ENCODE results near the gene MED15. TPM values are rescaled to one million over a fixed set of nuclear protein-coding genes. Genes with fewer than 3 reads are reported as not detected.
A peak's percentile ranks its signal among the peaks of the same experiment; 100 is the strongest.

The MED15 gene
- total RNA-seq, 2 experiments from 2014 or later, result 93.3 to 97.4 TPM

GRCh38 chr22:20561882-20562281 is 54.5 kb downstream of the MED15 start:
- H3K27ac Mint-ChIP-seq, result no peak overlapping the region
- intact Hi-C loops (cut with micrococcal nuclease), result loop anchor here (2.0 kb wide), 1 partner anchor 53 kb away; no protein-coding TSS in a partner anchor
- peaks cover 62% of the 10 kb centered on the region for H3K4me1 Mint-ChIP-seq (ENCODE audit: low read depth)
- H3K4me3 Mint-ChIP-seq, result no peak overlapping the region
- CTCF ChIA-PET, result interaction anchor here (0.8 to 16.7 kb wide), 3 partner anchors 7 to 53 kb away, joined by 3 to 292 read pairs (median 35); partner anchors contain the start of gene MED15
- no peak for DNase-seq
- H3K27me3 Mint-ChIP-seq, result no peaks in the 10 kb centered on the region
- POLR2A ChIA-PET, result interaction anchor here (1.3 to 6.4 kb wide), 2 partner anchors 11 to 18 kb away, joined by 3 to 47 read pairs; no protein-coding TSS in a partner anchor
- peaks cover 11% of the 10 kb centered on the region for H3K9me3 Mint-ChIP-seq
- peaks cover 63% of the 10 kb centered on the region for H3K36me3 Mint-ChIP-seq

- POLR2A ChIA-PET, result interaction anchor here (0.7 to 6.4 kb wide), 4 partner anchors 12 to 54 kb away, joined by 3 to 47 read pairs (median 6); no protein-coding TSS in a partner anchor
- intact Hi-C loops (cut with micrococcal nuclease), result loop anchor here (1.0 to 2.0 kb wide), 2 partner anchors 12 to 54 kb away; no protein-coding TSS in a partner anchor
- peaks cover 62% of the 10 kb centered on the region for H3K4me1 Mint-ChIP-seq (ENCODE audit: low read depth)
- CTCF ChIA-PET, result interaction anchor here (0.7 to 11.7 kb wide), 15 partner anchors 8 to 324 kb away, joined by 3 to 292 read pairs (median 4); partner anchors contain the start of gene MED15
- H3K36me3 Mint-ChIP-seq, result peaks cover 62% of the 10 kb centered on the region
- H3K27ac Mint-ChIP-seq, result peak overlapping the region; percentile 78
- H3K9me3 Mint-ChIP-seq, result peaks cover 11% of the 10 kb centered on the region
- no peak for DNase-seq
- no peaks in the 10 kb centered on the region for H3K27me3 Mint-ChIP-seq
- H3K4me3 Mint-ChIP-seq, result no peak overlapping the region
These were observed 55.4 kb downstream of the MED15 start for GRCh38 chr22:20562607-20563465.

GRCh38 chr22:20563466-20563906 is 56.1 kb downstream of the MED15 start:
- Mint-ChIP-seq H3K36me3 (peaks cover 62% of the 10 kb centered on the region), H3K27ac (peak overlapping the region; percentile 78), H3K27me3 (no peaks in the 10 kb centered on the region), H3K4me1 (ENCODE audit: low read depth) (peaks cover 62% of the 10 kb centered on the region), H3K9me3 (peaks cover 10% of the 10 kb centered on the region), H3K4me3 (no peak overlapping the region)
- peak; percentile 61 for DNase-seq
- CTCF ChIA-PET, result interaction anchor here (0.9 to 11.7 kb wide), 22 partner anchors 10 to 325 kb away, joined by 3 to 292 read pairs (median 5); partner anchors contain the start of gene MED15
- POLR2A ChIA-PET, result interaction anchor here (0.7 to 6.4 kb wide), 3 partner anchors 13 to 54 kb away, joined by 6 to 47 read pairs (median 6); no protein-coding TSS in a partner anchor
- intact Hi-C loops (cut with micrococcal nuclease), result loop anchor here (1.0 to 2.0 kb wide), 2 partner anchors 12 to 55 kb away; no protein-coding TSS in a partner anchor

- intact Hi-C loops (cut with micrococcal nuclease), result loop anchor here (1.0 to 2.0 kb wide), 2 partner anchors 13 to 55 kb away; no protein-coding TSS in a partner anchor
- no peak overlapping the region for H3K4me3 Mint-ChIP-seq
- ChIA-PET CTCF (interaction anchor here (0.6 to 11.7 kb wide), 35 partner anchors 10 to 325 kb away, joined by 3 to 292 read pairs (median 3); partner anchors contain the start of gene MED15), POLR2A (interaction anchor here (0.6 to 6.4 kb wide), 3 partner anchors 13 to 320 kb away, joined by 3 to 47 read pairs (median 3); no protein-coding TSS in a partner anchor)
- no peaks in the 10 kb centered on the region for H3K27me3 Mint-ChIP-seq
- peaks cover 5% of the 10 kb centered on the region for H3K9me3 Mint-ChIP-seq
- peaks cover 67% of the 10 kb centered on the region for H3K4me1 Mint-ChIP-seq (ENCODE audit: low read depth)
- H3K27ac Mint-ChIP-seq, result peak overlapping the region; percentile 78
- peaks cover 62% of the 10 kb centered on the region for H3K36me3 Mint-ChIP-seq
- DNase-seq, result no peak
These were observed 56.5 kb downstream of the MED15 start for GRCh38 chr22:20563941-20564371.

- ChIA-PET CTCF (interaction anchor here (0.7 to 11.7 kb wide), 21 partner anchors 8 to 248 kb away, joined by 3 to 292 read pairs (median 3); partner anchors contain the start of genes KLHL22 and MED15), POLR2A (interaction anchor here (1.6 to 6.4 kb wide), 2 partner anchors 15 to 71 kb away, joined by 3 to 47 read pairs; no protein-coding TSS in a partner anchor)
- no peaks in the 10 kb centered on the region for H3K9me3 Mint-ChIP-seq
- H3K36me3 Mint-ChIP-seq, result peaks cover 60% of the 10 kb centered on the region
- DNase-seq, result peak; percentile 38
- no peaks in the 10 kb centered on the region for H3K27me3 Mint-ChIP-seq
- H3K4me3 Mint-ChIP-seq, result no peak overlapping the region
- H3K27ac Mint-ChIP-seq, result peak overlapping the region; percentile 21
- intact Hi-C loops (cut with micrococcal nuclease), result no loop called here
- peaks cover 79% of the 10 kb centered on the region for H3K4me1 Mint-ChIP-seq (ENCODE audit: low read depth)
These were observed 57.8 kb downstream of the MED15 start for GRCh38 chr22:20565079-20565734.

- Mint-ChIP-seq H3K4me1 (ENCODE audit: low read depth) (peaks cover 81% of the 10 kb centered on the region), H3K4me3 (no peak overlapping the region), H3K27ac (no peak overlapping the region), H3K27me3 (no peaks in the 10 kb centered on the region), H3K9me3 (no peaks in the 10 kb centered on the region), H3K36me3 (peaks cover 60% of the 10 kb centered on the region)
- ChIA-PET POLR2A (interaction anchor here (1.4 to 6.4 kb wide), 3 partner anchors 9 to 58 kb away, joined by 4 to 47 read pairs (median 9); partner anchors contain the start of gene MED15), CTCF (interaction anchor here (0.8 to 11.7 kb wide), 14 partner anchors 8 to 248 kb away, joined by 3 to 292 read pairs (median 8); partner anchors contain the start of genes KLHL22 and MED15)
- intact Hi-C loops (cut with micrococcal nuclease), result no loop called here
- DNase-seq, result no peak
These were observed 58.4 kb downstream of the MED15 start for GRCh38 chr22:20565761-20566160.

- H3K27me3 Mint-ChIP-seq, result no peaks in the 10 kb centered on the region
- no peak overlapping the region for H3K4me3 Mint-ChIP-seq
- CTCF ChIA-PET, result interaction anchor here (0.7 to 11.7 kb wide), 10 partner anchors 13 to 249 kb away, joined by 3 to 292 read pairs (median 14); partner anchors contain the start of gene MED15
- peak; percentile 69 for DNase-seq
- peaks cover 90% of the 10 kb centered on the region for H3K4me1 Mint-ChIP-seq (ENCODE audit: low read depth)
- POLR2A ChIA-PET, result interaction anchor here (1.4 to 6.4 kb wide), 3 partner anchors 10 to 59 kb away, joined by 4 to 47 read pairs (median 9); partner anchors contain the start of gene MED15
- H3K27ac Mint-ChIP-seq, result peak overlapping the region; percentile 38
- H3K9me3 Mint-ChIP-seq, result no peaks in the 10 kb centered on the region
- intact Hi-C loops (cut with micrococcal nuclease), result no loop called here
- peaks cover 61% of the 10 kb centered on the region for H3K36me3 Mint-ChIP-seq
These were observed 59.2 kb downstream of the MED15 start for GRCh38 chr22:20566420-20567260.

- DNase-seq, result peak; percentile 37
- intact Hi-C loops (cut with micrococcal nuclease), result no loop called here
- CTCF ChIA-PET, result interaction anchor here (0.7 to 11.7 kb wide), 7 partner anchors 14 to 175 kb away, joined by 4 to 292 read pairs (median 24); partner anchors contain the start of gene MED15
- Mint-ChIP-seq H3K4me1 (ENCODE audit: low read depth) (peaks cover 92% of the 10 kb centered on the region), H3K27ac (peak overlapping the region; percentile 38), H3K36me3 (peaks cover 64% of the 10 kb centered on the region), H3K27me3 (no peaks in the 10 kb centered on the region), H3K9me3 (no peaks in the 10 kb centered on the region), H3K4me3 (no peak overlapping the region)
- POLR2A ChIA-PET, result interaction anchor here (0.6 to 6.4 kb wide), 3 partner anchors 17 to 149 kb away, joined by 4 to 47 read pairs (median 9); partner anchors contain the start of gene MED15
These were observed 60.0 kb downstream of the MED15 start for GRCh38 chr22:20567371-20567847.

GRCh38 chr22:20567993-20568417 is 60.6 kb downstream of the MED15 start:
- Mint-ChIP-seq H3K36me3 (peaks cover 65% of the 10 kb centered on the region), H3K27ac (no peak overlapping the region)

More at GRCh38 chr22:20567993-20568417, 60.6 kb downstream of the MED15 start:
- Mint-ChIP-seq H3K27me3 (no peaks in the 10 kb centered on the region), H3K4me1 (ENCODE audit: low read depth) (peaks cover 86% of the 10 kb centered on the region), H3K9me3 (no peaks in the 10 kb centered on the region), H3K4me3 (no peak overlapping the region)
- POLR2A ChIA-PET, result interaction anchor here (0.6 to 6.4 kb wide), 6 partner anchors 10 to 150 kb away, joined by 3 to 47 read pairs (median 5); partner anchors contain the start of genes KLHL22 and MED15
- intact Hi-C loops (cut with micrococcal nuclease), result loop anchor here (2.0 kb wide), 1 partner anchor 17 kb away; no protein-coding TSS in a partner anchor
- no peak for DNase-seq
- CTCF ChIA-PET, result interaction anchor here (0.7 to 11.7 kb wide), 6 partner anchors 14 to 150 kb away, joined by 3 to 292 read pairs (median 6); partner anchors contain the start of gene MED15

Data from activated CD4-positive, alpha-beta memory T cell treated with anti-CD3 and anti-CD28 coated beads for 36 hours (primary cell).